ENCODE data around the gene SRP14. TPM values are rescaled to one million over a fixed set of nuclear protein-coding genes. Genes with fewer than 3 reads are reported as not detected.

Gene SRP14
- total RNA-seq, 2 experiments from 2014 or later, result 130 to 188 TPM

DNA sequence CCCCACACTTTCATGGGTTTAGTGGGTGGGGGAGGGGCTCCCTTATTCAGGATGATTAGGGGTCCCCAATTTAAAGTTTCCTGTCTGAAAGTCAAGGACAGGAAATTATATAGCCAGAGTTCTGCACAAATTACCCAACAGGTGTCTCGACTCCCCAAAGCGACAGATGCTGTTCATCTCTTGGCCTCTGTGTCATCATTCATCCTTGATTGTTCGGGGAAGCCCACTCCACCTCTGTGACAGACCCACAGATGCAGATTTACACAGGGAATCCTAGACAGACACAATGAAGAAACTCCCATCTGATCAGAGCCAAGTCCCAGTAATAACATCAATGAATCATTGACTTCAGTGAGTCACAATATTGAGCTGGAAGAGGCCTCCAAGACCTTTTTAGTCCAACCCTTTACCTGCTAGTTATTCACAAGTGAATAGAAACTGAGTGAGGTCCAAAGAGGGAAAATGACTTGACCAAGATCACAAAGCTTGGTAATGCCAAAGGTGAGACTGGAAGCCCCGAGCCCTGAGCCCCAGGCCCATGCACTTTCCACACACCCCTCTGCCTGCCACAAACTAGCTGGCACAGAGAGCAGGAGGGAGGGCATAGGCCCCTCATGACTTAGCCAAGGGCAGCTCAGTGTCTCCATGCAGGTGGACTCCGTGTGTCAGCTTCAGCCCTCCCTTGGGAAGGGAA is 7.9 kb upstream of the SRP14 start:
- intact Hi-C loops (cut with micrococcal nuclease; ENCODE audit: unreplicated experiment), result loop anchor here (5.0 kb wide), 2 partner anchors 130 to 265 kb away; partner anchors contain the start of gene FSIP1
- BruUV-seq (replicated peaks), result no TSS peak
- Histone ChIP-seq H3K9me3 (ENCODE audit: low read length) (no peaks in the 10 kb centered on the region), H3K9me2 (ENCODE audit: insufficient read depth, low read length) (no peaks in the 10 kb centered on the region), H3K4me2 (ENCODE audit: low read length) (peak overlapping the region; percentile 52), H3K4me1 (ENCODE audit: insufficient read depth, low read length, poor library complexity, severe bottlenecking) (peaks cover 62% of the 10 kb centered on the region), H4K20me1 (ENCODE audit: insufficient read depth, low read length) (no peaks in the 10 kb centered on the region), H3K27ac (ENCODE audit: low read depth, low read length, poor library complexity, severe bottlenecking) (peak overlapping the region; percentile 27), H3K36me3 (ENCODE audit: insufficient read depth, low read length) (no peaks in the 10 kb centered on the region), H3K4me3 (ENCODE audit: low read depth, low read length, poor library complexity, severe bottlenecking) (no peak overlapping the region), H3K79me2 (ENCODE audit: insufficient read depth, low read depth, low read length) (no peaks in the 10 kb centered on the region), H2AFZ (ENCODE audit: low read length) (peak overlapping the region; percentile 56; the same call in 1 of the 2 replicates)
- ChIA-PET POLR2A (interaction anchor here (0.7 to 4.8 kb wide), 8 partner anchors 8 to 259 kb away, joined by 3 to 37 read pairs (median 6); partner anchors contain the start of genes BMF and SRP14), CTCF (ENCODE audit: unreplicated experiment) (interaction anchor here (0.7 to 4.5 kb wide), 8 partner anchors 29 to 233 kb away, joined by 3 to 81 read pairs (median 4); no protein-coding TSS in a partner anchor)
- DNase-seq (ENCODE audit: low spot score), result no peak
- 0 out of 2 replicates have a peak, but pooled peaks have one; percentile 13 for TF ChIP-seq CTCF (conservative IDR thresholded peaks at IDR 0.05; ENCODE audit: low read length)
- no peak for TF ChIP-seq EZH2phosphoT487 (IDR thresholded peaks at IDR 0.05; ENCODE audit: borderline replicate concordance, low read depth, low read length)

- H3K27ac ChIP-seq (ENCODE audit: low read depth, low read length, poor library complexity, severe bottlenecking), result peak overlapping the region; percentile 15
- ChIA-PET CTCF (ENCODE audit: unreplicated experiment) (interaction anchor here (0.5 to 4.5 kb wide), 14 partner anchors 14 to 229 kb away, joined by 3 to 81 read pairs (median 4); partner anchors contain the start of genes BMF and BUB1B), POLR2A (interaction anchor here (0.5 to 4.8 kb wide), 9 partner anchors 9 to 124 kb away, joined by 3 to 37 read pairs (median 6); partner anchors contain the start of gene BMF)
- intact Hi-C loops (cut with micrococcal nuclease; ENCODE audit: unreplicated experiment), result loop anchor here (1.0 to 5.0 kb wide), 6 partner anchors 60 to 263 kb away; partner anchors contain the start of gene FSIP1
- peak overlapping the region; percentile 84; the same call in 1 of the 2 replicates for H2AFZ ChIP-seq (ENCODE audit: low read length)
- H3K36me3 ChIP-seq (ENCODE audit: insufficient read depth, low read length), result no peaks in the 10 kb centered on the region
- peaks cover 64% of the 10 kb centered on the region for H3K4me1 ChIP-seq (ENCODE audit: insufficient read depth, low read length, poor library complexity, severe bottlenecking)
- no peaks in the 10 kb centered on the region for H3K79me2 ChIP-seq (ENCODE audit: insufficient read depth, low read depth, low read length)
- BruUV-seq (replicated peaks), result no TSS peak
- H3K9me3 ChIP-seq (ENCODE audit: low read length), result no peaks in the 10 kb centered on the region
- no peak for TF ChIP-seq EZH2phosphoT487 (IDR thresholded peaks at IDR 0.05; ENCODE audit: borderline replicate concordance, low read depth, low read length)
- no peak for TF ChIP-seq CTCF (conservative IDR thresholded peaks at IDR 0.05; ENCODE audit: low read length)
- no peak for DNase-seq (ENCODE audit: low spot score)
- H3K9me2 ChIP-seq (ENCODE audit: insufficient read depth, low read length), result no peaks in the 10 kb centered on the region
- no peaks in the 10 kb centered on the region for H4K20me1 ChIP-seq (ENCODE audit: insufficient read depth, low read length)
- peak overlapping the region; percentile 63 for H3K4me2 ChIP-seq (ENCODE audit: low read length)
- H3K4me3 ChIP-seq (ENCODE audit: low read depth, low read length, poor library complexity, severe bottlenecking), result no peak overlapping the region
Observed at GRCh38 chr15:40045572-40046217, 6.7 kb upstream of the SRP14 start.
